IMR-90 (cell line): ENCODE results near the gene GNMT. TPM values are rescaled to one million over a fixed set of nuclear protein-coding genes. Genes with fewer than 3 reads are reported as not detected.

Experiments used
- ATAC-seq: fragments of 200-7000 bp; cut with Tn5 transposase; 2 replicates; pipeline ENCODE4 v1.9.1; 2020; ENCODE audit warnings: low read depth, mild to moderate bottlenecking, moderate library complexity
- BruUV-seq: library from RNA; stranded (reverse); fragments of 400-500 nt; replicated peaks from 2 replicates; lab custom pipeline; 2021; lab: Mats Ljungman, UMichigan
- CTCF ChIA-PET: fragments of 300-600 bp; formaldehyde crosslinking; extraction: SDS; loops from one replicate; lab custom pipeline; 2021; ENCODE audit warnings: antibody characterized with exemption; lab: Yijun Ruan, JAX
- POLR2A ChIA-PET: fragments of 300-600 bp; sonication (Branson Sonifier 250); formaldehyde crosslinking; loops from one replicate; lab custom pipeline; 2022; ENCODE audit warnings: antibody characterized with exemption; ENCODE audit not compliant: unreplicated experiment; lab: Charles Lee
- DNase-seq: peaks from one replicate; pipeline ENCODE4 v3.0.0; 2013
- H2AFZ ChIP-seq: replicated peaks from 2 replicates; pipeline ENCODE3; 2013; ENCODE audit warnings: low read length, mild to moderate bottlenecking; ENCODE audit not compliant: poor library complexity
- H2AK5ac ChIP-seq: 2 replicates; pipeline ENCODE4 v1.6.1; 2013; ENCODE audit warnings: low read depth, low read length, inconsistent platforms
- H2AK9ac ChIP-seq: replicated peaks from 2 replicates; pipeline ENCODE3; 2013; ENCODE audit warnings: mild to moderate bottlenecking, low read depth, low read length, moderate library complexity; ENCODE audit not compliant: poor library complexity
- H2BK120ac ChIP-seq: 2 replicates; pipeline ENCODE4 v1.6.1; 2013; ENCODE audit warnings: low read depth, low read length, inconsistent platforms
- H2BK15ac ChIP-seq: 3 replicates; pipeline ENCODE4 v1.6.1; 2013; ENCODE audit warnings: low read depth, low read length, inconsistent platforms
- H2BK20ac ChIP-seq: 2 replicates; pipeline ENCODE4 v1.6.1; 2013; ENCODE audit warnings: low read depth, mild to moderate bottlenecking, inconsistent platforms, low read length, moderate library complexity
- H2BK5ac ChIP-seq: 2 replicates; pipeline ENCODE4 v1.6.1; 2013; ENCODE audit warnings: mild to moderate bottlenecking, low read depth, low read length, inconsistent platforms; ENCODE audit not compliant: poor library complexity, severe bottlenecking
- H3K14ac ChIP-seq: replicated peaks from 2 replicates; pipeline ENCODE4 v1.6.1; 2013; ENCODE audit warnings: low read depth, low read length, inconsistent platforms
- H3K18ac ChIP-seq: 2 replicates; pipeline ENCODE4 v1.6.1; 2013; ENCODE audit warnings: low read depth, low read length, control low read depth
- H3K23ac ChIP-seq: 2 replicates; pipeline ENCODE4 v1.6.1; 2013; ENCODE audit warnings: low read depth, low read length, inconsistent platforms
- H3K27ac ChIP-seq: 2 replicates; pipeline ENCODE4 v1.5.1; 2013; ENCODE audit warnings: mild to moderate bottlenecking, control low read depth, low read length; ENCODE audit not compliant: insufficient read depth
- H3K27me3 ChIP-seq: 2 replicates; pipeline ENCODE4 v1.6.1; 2013; ENCODE audit warnings: low read length; ENCODE audit not compliant: control insufficient read depth, insufficient read depth
- H3K36me3 ChIP-seq: 2 replicates; pipeline ENCODE4 v1.6.1; 2013; ENCODE audit warnings: low read length, mixed read lengths; ENCODE audit not compliant: control insufficient read depth, insufficient read depth
- H3K4ac ChIP-seq: 2 replicates; pipeline ENCODE4 v1.6.1; 2013; ENCODE audit warnings: low read depth, low read length, inconsistent platforms
- H3K4me1 ChIP-seq: 2 replicates; pipeline ENCODE4 v1.6.1; 2013; ENCODE audit warnings: low read length, mixed read lengths; ENCODE audit not compliant: control insufficient read depth, insufficient read depth
- H3K4me2 ChIP-seq: 2 replicates; pipeline ENCODE4 v1.6.1; 2013; ENCODE audit warnings: low read depth, mild to moderate bottlenecking, control low read depth, low read length, moderate library complexity
- H3K4me3 ChIP-seq: 2 replicates; pipeline ENCODE4 v1.5.1; 2013; ENCODE audit warnings: low read depth, mild to moderate bottlenecking, control low read depth, low read length, moderate library complexity; ENCODE audit not compliant: insufficient read depth
- H3K56ac ChIP-seq: 2 replicates; pipeline ENCODE4 v1.6.1; 2013; ENCODE audit warnings: low read length, inconsistent platforms; ENCODE audit not compliant: insufficient read depth; ENCODE audit errors: extremely low read depth
- H3K79me1 ChIP-seq, 2 experiments: 2 replicates each; pipeline ENCODE4 v1.6.1; 2013; ENCODE audit warnings: low read length in 2 of 2, inconsistent platforms in 1 of 2, low read depth in 1 of 2
- H3K9ac ChIP-seq: 2 replicates; pipeline ENCODE4 v1.6.1; 2013; ENCODE audit warnings: low read depth, low read length, control low read depth
- H3K9me1 ChIP-seq: 2 replicates; pipeline ENCODE4 v1.6.1; 2013; ENCODE audit warnings: low read length, inconsistent platforms; ENCODE audit not compliant: insufficient read depth
- H3K9me3 ChIP-seq: 2 replicates; pipeline ENCODE4 v1.6.1; 2013; ENCODE audit warnings: low read length; ENCODE audit not compliant: control insufficient read depth, insufficient read depth
- H4K20me1 ChIP-seq: 2 replicates; pipeline ENCODE4 v1.6.1; 2013; ENCODE audit warnings: low read length, inconsistent platforms; ENCODE audit not compliant: insufficient read depth
- H4K5ac ChIP-seq: 2 replicates; pipeline ENCODE4 v1.6.1; 2013; ENCODE audit warnings: mild to moderate bottlenecking, low read depth, low read length, control low read depth
- H4K8ac ChIP-seq, 2 experiments: 2 replicates each; pipeline ENCODE4 v1.6.1; 2013; ENCODE audit warnings: low read depth in 2 of 2, low read length in 2 of 2, control low read depth in 1 of 2, inconsistent platforms in 1 of 2
- H4K91ac ChIP-seq: 2 replicates; pipeline ENCODE4 v1.6.1; 2013; ENCODE audit warnings: low read depth, low read length, inconsistent platforms; ENCODE audit not compliant: insufficient read depth
- BHLHE40 ChIP-seq: fragments of 150-350 bp; IDR thresholded peaks from 2 replicates; pipeline ENCODE4 v1.6.1; 2016; ENCODE audit warnings: mild to moderate bottlenecking, low read depth, low read length
- CEBPB ChIP-seq: IDR thresholded peaks from 2 replicates; pipeline ENCODE4 v1.6.1; 2012; ENCODE audit warnings: low read depth, low read length, improper control_type of control experiment
- CHD1 ChIP-seq: IDR thresholded peaks from 2 replicates; pipeline ENCODE4 v1.6.1; 2012; ENCODE audit warnings: low read depth, low read length, improper control_type of control experiment
- FOS ChIP-seq: fragments of 150-350 bp; IDR thresholded peaks from 2 replicates; pipeline ENCODE4 v1.6.1; 2016; ENCODE audit warnings: low read depth, low read length
- MAFK ChIP-seq: IDR thresholded peaks from 2 replicates; pipeline ENCODE4 v1.6.1; 2012; ENCODE audit warnings: low read depth, low read length, improper control_type of control experiment
- MAZ ChIP-seq: IDR thresholded peaks from 2 replicates; pipeline ENCODE4 v1.6.1; 2012; ENCODE audit warnings: low read depth, mild to moderate bottlenecking, low read length, improper control_type of control experiment, moderate library complexity, borderline replicate concordance
- MXI1 ChIP-seq: IDR thresholded peaks from 2 replicates; pipeline ENCODE4 v1.6.1; 2012; ENCODE audit warnings: low read depth, mild to moderate bottlenecking, low read length, moderate library complexity, borderline replicate concordance
- NFE2L2 ChIP-seq: fragments of 150-350 bp; IDR thresholded peaks from 2 replicates; pipeline ENCODE4 v1.6.1; 2016; ENCODE audit warnings: low read depth, mild to moderate bottlenecking, low read length
- POLR2A ChIP-seq: IDR thresholded peaks from 2 replicates; pipeline ENCODE4 v1.6.1; 2012; ENCODE audit warnings: mild to moderate bottlenecking, low read depth, low read length
- RAD21 ChIP-seq: IDR thresholded peaks from 2 replicates; pipeline ENCODE4 v1.6.1; 2012; ENCODE audit warnings: low read length, improper control_type of control experiment
- RCOR1 ChIP-seq: IDR thresholded peaks from 2 replicates; pipeline ENCODE4 v1.6.1; 2012; ENCODE audit warnings: mild to moderate bottlenecking, low read length, improper control_type of control experiment; ENCODE audit not compliant: insufficient replicate concordance
- RFX5 ChIP-seq: IDR thresholded peaks from 2 replicates; pipeline ENCODE4 v1.8.0; 2012; ENCODE audit warnings: low read depth, mild to moderate bottlenecking, low read length, moderate library complexity
- SMC3 ChIP-seq: fragments of 150-350 bp; IDR thresholded peaks from 2 replicates; pipeline ENCODE4 v1.6.1; 2016; ENCODE audit warnings: low read depth, mild to moderate bottlenecking, antibody characterized with exemption, low read length, moderate library complexity
- WGBS, 2 experiments: methylation state at CpG; one replicate each; pipeline versions ENCODE4 v1.1.5 to v1.1.7; 2013; ENCODE audit warnings: missing lambda C conversion rate in 2 of 2; ENCODE audit not compliant: insufficient read length in 1 of 2; ENCODE audit errors: extremely low coverage in 2 of 2; 5-methylcytosine and 5-hydroxymethylcytosine counted together
- dilution Hi-C: fragments of 300-500 bp; cut with HindIII; formaldehyde crosslinking; loops from one replicate; pipeline ENCODE4 v1.14.3; 2018; ENCODE audit warnings: low sequenced_read_pairs; ENCODE audit not compliant: unreplicated experiment
- in situ Hi-C: fragments of 300-500 bp; cut with MboI; formaldehyde crosslinking; loops from 3 replicates; pipeline ENCODE4 v1.14.3; 2019; ENCODE audit warnings: low sequenced_read_pairs, inconsistent platforms, mixed read lengths
- intact Hi-C: fragments of 100-400 bp; cut with micrococcal nuclease; formaldehyde crosslinking; loops from 2 replicates; pipeline ENCODE4 v1.10.0; 2022
- polyA plus RNA-seq, 3 experiments: library from polyadenylated mRNA; depleted of rRNA; stranded (reverse); fragments of >200 nt; gene quantifications; 2 replicates each; pipeline ENCODE4 v1.2.3, GENCODE V29; 2012; ENCODE audit warnings: low replicate concordance in 1 of 3
- total RNA-seq: library from RNA; depleted of rRNA; stranded (reverse); fragments of >200 nt; gene quantifications from 2 replicates; pipeline ENCODE4 v1.2.3, GENCODE V29; 2012
- TF ChIP-seq, protein P1 (sequence below): fragments of 150-350 bp; IDR thresholded peaks from 2 replicates; pipeline ENCODE4 v1.6.1; 2017; ENCODE audit warnings: mild to moderate bottlenecking, antibody characterized with exemption, low read length, low read depth
- TF ChIP-seq, protein P2 (sequence below): fragments of 150-350 bp; IDR thresholded peaks from 2 replicates; pipeline ENCODE4 v1.6.1; 2016; ENCODE audit warnings: low read depth, mild to moderate bottlenecking, low read length, moderate library complexity, borderline replicate concordance
- TF ChIP-seq, protein P3 (sequence below): conservative IDR thresholded peaks from 2 replicates; pipeline ENCODE4 v1.5.1; 2012; ENCODE audit warnings: mild to moderate bottlenecking, low read depth, low read length, improper control_type of control experiment

The GNMT gene
- total and polyA plus RNA-seq, 2 of the 4 experiments (the other 2 are of a cell fraction), result 0.36 TPM; not detected in 1

DNA sequence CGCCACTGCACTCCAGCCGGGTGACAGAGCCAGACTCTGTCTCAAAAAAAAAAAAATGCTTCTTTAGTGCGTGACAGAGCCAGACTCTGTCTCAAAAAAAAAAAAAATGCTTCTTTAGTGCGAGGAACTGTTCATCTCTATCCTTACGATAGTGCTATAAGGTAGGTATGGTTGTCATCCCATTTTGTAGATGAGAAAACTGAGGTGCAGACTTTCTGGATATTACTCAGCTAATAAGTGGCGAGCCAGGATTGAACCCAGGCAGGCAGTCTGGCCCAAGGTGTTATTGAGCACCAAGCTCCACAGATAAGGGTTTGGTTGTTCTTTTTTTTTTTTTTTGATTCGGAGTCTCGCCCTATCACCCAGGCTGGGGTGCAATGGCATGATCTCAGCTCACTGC, 41.3 kb downstream of the GNMT start:
- no peak overlapping the region for H4K5ac ChIP-seq
- H3K9me1 ChIP-seq, result peaks cover 6% of the 10 kb centered on the region; the same call in 1 of the 2 replicates
- no peak overlapping the region for H2BK120ac ChIP-seq
- H2BK20ac ChIP-seq, result no peak overlapping the region
- H3K14ac ChIP-seq, result no peak overlapping the region
- H4K8ac ChIP-seq, result no peak overlapping the region
- no peak overlapping the region for H3K27ac ChIP-seq
- no peak for DNase-seq
- ChIA-PET POLR2A (no interaction called here), CTCF (interaction anchor here (0.7 to 0.9 kb wide), 2 partner anchors 100 to 103 kb away, joined by 3 read pairs; no protein-coding TSS in a partner anchor)
- H2BK15ac ChIP-seq, result no peak overlapping the region
- H2BK5ac ChIP-seq, result no peak overlapping the region
- no peaks in the 10 kb centered on the region for H3K4me1 ChIP-seq
- H3K4ac ChIP-seq, result no peak overlapping the region
- no peak overlapping the region for H3K4me2 ChIP-seq
- H3K56ac ChIP-seq, result no peak overlapping the region
- no peaks in the 10 kb centered on the region for H3K9me3 ChIP-seq
- intact Hi-C loops, result no loop called here
- no peak overlapping the region for H2AK5ac ChIP-seq
- TF ChIP-seq, protein P1, sequence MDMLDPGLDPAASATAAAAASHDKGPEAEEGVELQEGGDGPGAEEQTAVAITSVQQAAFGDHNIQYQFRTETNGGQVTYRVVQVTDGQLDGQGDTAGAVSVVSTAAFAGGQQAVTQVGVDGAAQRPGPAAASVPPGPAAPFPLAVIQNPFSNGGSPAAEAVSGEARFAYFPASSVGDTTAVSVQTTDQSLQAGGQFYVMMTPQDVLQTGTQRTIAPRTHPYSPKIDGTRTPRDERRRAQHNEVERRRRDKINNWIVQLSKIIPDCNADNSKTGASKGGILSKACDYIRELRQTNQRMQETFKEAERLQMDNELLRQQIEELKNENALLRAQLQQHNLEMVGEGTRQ, result no peak
- TF ChIP-seq, protein P2, sequence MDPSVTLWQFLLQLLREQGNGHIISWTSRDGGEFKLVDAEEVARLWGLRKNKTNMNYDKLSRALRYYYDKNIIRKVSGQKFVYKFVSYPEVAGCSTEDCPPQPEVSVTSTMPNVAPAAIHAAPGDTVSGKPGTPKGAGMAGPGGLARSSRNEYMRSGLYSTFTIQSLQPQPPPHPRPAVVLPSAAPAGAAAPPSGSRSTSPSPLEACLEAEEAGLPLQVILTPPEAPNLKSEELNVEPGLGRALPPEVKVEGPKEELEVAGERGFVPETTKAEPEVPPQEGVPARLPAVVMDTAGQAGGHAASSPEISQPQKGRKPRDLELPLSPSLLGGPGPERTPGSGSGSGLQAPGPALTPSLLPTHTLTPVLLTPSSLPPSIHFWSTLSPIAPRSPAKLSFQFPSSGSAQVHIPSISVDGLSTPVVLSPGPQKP, result no peak
- TF ChIP-seq, protein P3, sequence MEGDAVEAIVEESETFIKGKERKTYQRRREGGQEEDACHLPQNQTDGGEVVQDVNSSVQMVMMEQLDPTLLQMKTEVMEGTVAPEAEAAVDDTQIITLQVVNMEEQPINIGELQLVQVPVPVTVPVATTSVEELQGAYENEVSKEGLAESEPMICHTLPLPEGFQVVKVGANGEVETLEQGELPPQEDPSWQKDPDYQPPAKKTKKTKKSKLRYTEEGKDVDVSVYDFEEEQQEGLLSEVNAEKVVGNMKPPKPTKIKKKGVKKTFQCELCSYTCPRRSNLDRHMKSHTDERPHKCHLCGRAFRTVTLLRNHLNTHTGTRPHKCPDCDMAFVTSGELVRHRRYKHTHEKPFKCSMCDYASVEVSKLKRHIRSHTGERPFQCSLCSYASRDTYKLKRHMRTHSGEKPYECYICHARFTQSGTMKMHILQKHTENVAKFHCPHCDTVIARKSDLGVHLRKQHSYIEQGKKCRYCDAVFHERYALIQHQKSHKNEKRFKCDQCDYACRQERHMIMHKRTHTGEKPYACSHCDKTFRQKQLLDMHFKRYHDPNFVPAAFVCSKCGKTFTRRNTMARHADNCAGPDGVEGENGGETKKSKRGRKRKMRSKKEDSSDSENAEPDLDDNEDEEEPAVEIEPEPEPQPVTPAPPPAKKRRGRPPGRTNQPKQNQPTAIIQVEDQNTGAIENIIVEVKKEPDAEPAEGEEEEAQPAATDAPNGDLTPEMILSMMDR, result no peak
- TF ChIP-seq RFX5 (no peak), MAFK (no peak), NFE2L2 (no peak), CEBPB (no peak), CHD1 (no peak), RAD21 (no peak), FOS (no peak), POLR2A (no peak), RCOR1 (no peak), SMC3 (no peak), MAZ (no peak), MXI1 (no peak), BHLHE40 (no peak)
- BruUV-seq, result no TSS peak
- no peak overlapping the region for H3K23ac ChIP-seq
- H3K79me1 ChIP-seq, result peaks cover 5 to 37% of the 10 kb centered on the region in 2 experiments
- H4K20me1 ChIP-seq, result no peaks in the 10 kb centered on the region; the same call in none of the 2 replicates
- peaks cover 9% of the 10 kb centered on the region for H3K36me3 ChIP-seq
- no peak overlapping the region for H2AFZ ChIP-seq
- H3K27me3 ChIP-seq, result no peaks in the 10 kb centered on the region
- dilution Hi-C loops, result no loop called here
- no peak for ATAC-seq
- H3K9ac ChIP-seq, result no peak overlapping the region
- 100% methylated on average over 3 of the region's 8 CpGs; no CpG with 5 or more reads in 1 of the 2 experiments for WGBS, 2 experiments
- no peak overlapping the region for H3K4me3 ChIP-seq
- H2AK9ac ChIP-seq, result no peak overlapping the region
- H4K91ac ChIP-seq, result no peak overlapping the region
- no peak overlapping the region for H3K18ac ChIP-seq
- in situ Hi-C loops, result no loop called here
